ENCODE measurements around the gene RITA1.

RITA1 gene

DNA sequence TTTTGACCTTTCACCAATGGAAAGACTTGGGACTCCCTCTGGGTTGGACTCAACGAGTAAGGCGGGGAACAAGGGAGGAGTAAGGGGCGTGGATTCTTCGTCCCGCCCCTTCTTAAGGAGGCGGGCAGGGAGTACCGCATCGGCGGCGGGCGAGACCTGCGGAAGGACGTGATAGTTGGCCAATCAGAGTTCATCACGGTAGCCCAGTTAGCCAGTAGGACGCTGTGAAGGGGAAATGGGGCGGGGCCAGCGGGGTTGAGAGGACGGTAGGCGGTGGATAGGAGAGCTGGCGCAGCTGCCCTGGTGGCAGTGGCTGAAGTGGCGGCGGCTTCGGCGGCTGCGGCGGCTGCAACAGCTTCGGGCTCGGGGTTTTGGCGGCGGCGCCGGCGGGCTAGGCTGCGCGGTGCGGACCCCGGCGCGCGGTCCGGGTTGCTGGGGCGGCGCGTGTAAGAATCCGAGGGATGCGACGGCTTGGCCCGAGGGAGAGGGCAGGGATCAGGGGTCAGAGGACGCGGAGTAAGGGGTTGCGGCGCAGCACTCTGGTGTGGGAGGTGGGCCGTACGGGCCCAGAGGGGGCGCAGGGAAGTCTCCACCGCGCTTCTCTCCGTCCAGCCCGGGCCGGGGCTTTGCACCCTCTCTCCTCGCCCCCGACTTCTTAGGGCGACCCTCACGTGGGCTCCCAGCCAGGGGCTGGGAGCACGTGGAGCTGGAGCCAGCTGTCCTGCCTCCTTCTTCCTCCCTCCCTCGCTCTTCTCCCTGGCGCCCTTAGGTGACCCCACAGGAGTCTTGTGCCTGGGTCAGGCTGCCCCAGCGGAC is 35.9 kb downstream of the RITA1 start, which contains the start of gene TPCN1:
TPCN1 (plus strand) TSS at position 284 of the 816 bp plus-strand sequence. CDS start 5,389 bp downstream, outside the sequence.
- no peaks in the 10 kb centered on the region for H3K9me3 Mint-ChIP-seq
- H3K4me1 Mint-ChIP-seq (ENCODE audit: low read depth), result peaks cover 35% of the 10 kb centered on the region
- H3K36me3 Mint-ChIP-seq (ENCODE audit: low read depth), result no peaks in the 10 kb centered on the region
- H3K27ac Mint-ChIP-seq, result peak within 1 kb of the TSS; percentile 96
- no peaks in the 10 kb centered on the region for H3K27me3 Mint-ChIP-seq (ENCODE audit: low read depth)
- H3K4me3 Mint-ChIP-seq, result peak within 1 kb of the TSS; percentile 96

DNA sequence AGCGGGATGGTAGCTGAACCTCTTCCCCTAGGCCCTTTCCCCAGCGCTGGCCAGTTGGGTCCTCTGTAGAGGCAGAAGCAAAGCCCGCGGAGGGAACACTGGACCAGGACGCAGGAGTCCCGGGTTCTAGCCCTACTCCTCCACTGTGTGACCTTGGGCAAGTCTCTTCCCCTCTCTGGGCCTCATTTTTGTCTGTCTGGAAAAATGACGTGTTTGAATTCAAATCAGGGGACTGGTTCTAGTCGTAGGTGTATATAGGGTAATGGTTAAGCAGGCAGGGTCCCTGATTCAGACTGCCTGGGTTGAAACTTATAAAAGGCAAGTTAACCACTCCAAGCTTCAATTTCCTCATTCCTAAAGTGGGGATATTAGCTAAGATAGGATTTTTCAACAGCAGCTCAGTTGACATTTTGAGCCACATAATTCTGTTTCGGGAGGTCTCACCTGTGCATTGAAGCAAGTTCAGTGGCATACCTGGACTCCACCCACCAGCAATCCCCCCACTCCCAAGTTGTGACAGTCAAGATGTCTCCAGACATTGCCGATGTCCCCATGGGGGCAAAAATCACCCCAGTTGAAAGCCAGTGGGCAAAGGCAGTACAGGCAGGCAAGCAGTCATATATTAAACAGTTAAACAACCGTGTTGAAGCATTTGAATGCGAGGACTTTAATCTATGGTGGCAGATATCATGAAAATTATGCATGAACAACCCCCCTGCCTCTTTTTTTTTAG is 36.6 kb downstream of the RITA1 start:
- H3K4me1 Mint-ChIP-seq (ENCODE audit: low read depth), result peaks cover 33% of the 10 kb centered on the region

DNA sequence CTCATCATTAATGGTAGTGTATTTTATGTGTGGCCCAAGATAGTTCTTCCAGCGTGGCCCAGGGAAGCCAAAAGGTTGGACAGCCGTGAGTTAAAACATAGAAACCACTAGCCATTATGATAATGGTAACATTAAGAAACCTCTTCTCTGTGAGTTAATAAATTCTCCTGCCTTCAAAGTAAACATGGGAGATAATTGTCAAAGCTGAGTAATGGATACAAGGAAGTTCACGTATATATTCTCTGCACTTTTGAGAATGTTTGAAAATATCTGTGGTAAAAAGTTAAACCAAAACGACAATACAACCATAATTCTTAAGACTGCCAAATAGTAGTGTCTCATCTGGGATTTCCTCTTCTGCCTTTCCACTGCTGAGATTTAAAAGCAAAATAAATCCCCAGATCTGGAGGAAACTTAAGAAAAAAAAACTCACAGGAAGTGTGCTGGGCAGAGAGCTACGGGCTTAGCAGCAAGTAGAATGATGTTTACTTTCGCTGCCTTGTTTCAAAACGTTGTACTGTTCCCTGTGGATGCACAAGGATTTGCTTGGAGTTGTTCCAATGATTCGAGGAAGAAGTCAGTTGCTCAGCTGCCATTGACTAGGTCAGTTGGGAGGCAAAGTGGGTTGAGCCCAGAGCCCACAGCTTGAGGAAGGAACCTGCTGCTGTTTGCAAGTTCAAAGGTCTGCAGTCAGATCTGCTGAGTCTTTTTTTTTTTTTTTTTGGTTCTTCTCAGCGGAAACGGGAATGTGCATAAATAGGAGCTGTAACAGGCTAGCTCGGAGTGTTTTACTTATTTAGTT is 37.4 kb downstream of the RITA1 start:
- Mint-ChIP-seq H3K4me1 (ENCODE audit: low read depth) (peaks cover 29% of the 10 kb centered on the region), H3K27me3 (ENCODE audit: low read depth) (no peaks in the 10 kb centered on the region), H3K27ac (peak overlapping the region; percentile 96), H3K9me3 (no peaks in the 10 kb centered on the region), H3K4me3 (peak overlapping the region; percentile 96), H3K36me3 (ENCODE audit: low read depth) (peaks cover 9% of the 10 kb centered on the region)

More for the DNA sequence above, 36.6 kb downstream of the RITA1 start:
- Mint-ChIP-seq H3K27me3 (ENCODE audit: low read depth) (no peaks in the 10 kb centered on the region), H3K9me3 (no peaks in the 10 kb centered on the region), H3K36me3 (ENCODE audit: low read depth) (peaks cover 3% of the 10 kb centered on the region), H3K27ac (peak overlapping the region; percentile 96), H3K4me3 (peak overlapping the region; percentile 96)

DNA sequence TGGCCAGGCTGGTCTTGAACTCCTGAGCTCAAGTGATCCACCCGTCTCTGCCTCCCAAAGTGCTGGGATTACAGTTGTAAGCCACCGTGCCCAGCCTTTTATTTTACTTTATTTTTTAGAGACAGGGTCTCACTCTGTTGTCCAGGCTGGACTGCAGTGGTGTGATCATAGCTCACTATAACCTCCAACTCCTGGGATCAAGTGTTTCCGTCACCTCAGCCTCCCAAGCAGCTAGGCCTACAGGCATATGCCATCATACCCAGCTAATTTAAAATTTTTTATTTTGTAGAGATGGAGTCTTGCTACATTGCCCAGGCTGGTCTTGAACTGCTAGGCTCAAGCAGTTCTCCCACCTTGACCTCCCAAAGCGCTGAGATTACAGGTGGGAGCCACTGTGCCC is 39.4 kb downstream of the RITA1 start:
- Mint-ChIP-seq H3K27me3 (ENCODE audit: low read depth) (no peaks in the 10 kb centered on the region), H3K4me3 (no peak overlapping the region), H3K4me1 (ENCODE audit: low read depth) (peaks cover 45% of the 10 kb centered on the region), H3K36me3 (ENCODE audit: low read depth) (peaks cover 18% of the 10 kb centered on the region), H3K27ac (no peak overlapping the region), H3K9me3 (no peaks in the 10 kb centered on the region)

DNA sequence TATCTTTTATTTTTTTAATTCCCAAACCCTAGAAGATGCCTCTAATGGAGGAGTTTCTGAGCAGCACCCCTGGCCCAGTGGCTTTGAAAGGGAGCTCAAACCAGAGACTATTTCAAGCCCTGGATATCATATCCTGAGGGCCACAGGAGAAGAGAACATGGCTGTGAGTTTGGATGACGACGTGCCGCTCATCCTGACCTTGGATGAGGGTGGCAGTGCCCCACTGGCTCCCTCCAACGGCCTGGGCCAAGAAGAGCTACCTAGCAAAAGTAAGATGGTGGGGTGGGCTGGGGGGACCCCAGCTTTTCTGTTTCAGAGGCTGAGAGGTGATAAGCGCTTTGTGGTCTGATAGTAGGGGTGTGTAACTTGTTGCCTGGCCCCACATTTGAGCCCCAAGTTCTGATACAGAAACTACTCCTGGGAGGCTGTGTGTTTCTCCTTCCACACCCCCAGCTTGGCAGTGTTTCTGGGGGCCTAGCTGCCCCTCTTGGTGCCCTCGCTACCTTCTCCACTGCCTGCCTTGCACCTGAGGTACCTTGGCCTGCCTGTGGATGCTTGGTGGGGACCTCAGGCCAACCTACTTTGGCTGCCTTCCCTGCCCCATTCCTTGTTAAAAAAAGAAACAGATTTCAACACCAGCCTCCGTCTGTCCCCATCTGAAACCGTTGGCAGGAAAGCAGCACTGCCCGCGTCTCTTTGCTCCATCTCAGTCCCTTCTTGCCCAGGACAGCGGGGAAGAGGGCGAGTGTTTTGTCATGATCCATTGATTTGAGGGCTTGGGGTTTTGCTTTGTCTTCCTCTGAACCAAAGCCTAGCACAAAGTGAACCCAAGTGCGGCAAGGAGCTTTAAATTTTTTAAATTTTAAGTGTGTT is 41.4 kb downstream of the RITA1 start:
- Mint-ChIP-seq H3K9me3 (no peaks in the 10 kb centered on the region), H3K27me3 (ENCODE audit: low read depth) (no peaks in the 10 kb centered on the region), H3K27ac (no peak overlapping the region), H3K4me3 (no peak overlapping the region), H3K36me3 (ENCODE audit: low read depth) (peaks cover 20% of the 10 kb centered on the region), H3K4me1 (ENCODE audit: low read depth) (peaks cover 46% of the 10 kb centered on the region)

DNA sequence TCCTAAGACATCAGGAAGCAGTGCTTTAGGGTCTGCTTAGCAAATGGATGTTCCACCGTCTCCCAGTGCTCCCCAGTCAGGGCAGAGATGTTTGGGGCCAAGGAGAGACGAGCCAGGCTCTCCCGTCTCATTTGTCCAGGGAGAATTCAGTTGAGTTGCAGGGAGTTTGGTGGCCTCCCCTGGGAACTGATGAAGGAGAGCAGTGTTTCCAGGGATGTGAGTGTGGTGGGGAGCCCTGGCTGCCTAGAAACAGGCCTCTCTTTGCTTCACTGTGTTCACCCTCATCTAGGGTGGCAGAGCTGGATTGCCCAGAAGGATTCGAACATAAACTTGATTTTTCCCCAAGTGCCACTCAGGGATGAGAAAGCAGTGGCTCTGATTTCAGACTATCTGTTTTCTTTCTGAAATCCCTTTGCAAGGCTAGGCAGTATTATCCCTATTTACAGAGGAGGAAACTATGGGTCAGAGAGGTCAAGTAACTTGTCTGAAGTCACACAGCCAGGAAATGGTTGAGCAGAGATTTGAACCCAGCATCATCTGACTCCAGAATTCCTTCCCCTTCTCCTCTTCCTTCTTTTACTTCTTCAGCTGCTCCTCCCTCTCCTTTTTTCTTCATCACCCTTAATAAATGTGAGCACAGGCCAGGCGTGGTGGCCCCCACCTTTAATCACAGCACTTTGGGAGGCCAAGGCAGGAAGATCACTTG is 42.3 kb downstream of the RITA1 start:
- no peaks in the 10 kb centered on the region for H3K9me3 Mint-ChIP-seq
- no peaks in the 10 kb centered on the region for H3K27me3 Mint-ChIP-seq (ENCODE audit: low read depth)
- H3K4me3 Mint-ChIP-seq, result no peak overlapping the region
- peaks cover 27% of the 10 kb centered on the region for H3K36me3 Mint-ChIP-seq (ENCODE audit: low read depth)
- H3K27ac Mint-ChIP-seq, result no peak overlapping the region
- peaks cover 43% of the 10 kb centered on the region for H3K4me1 Mint-ChIP-seq (ENCODE audit: low read depth)

DNA sequence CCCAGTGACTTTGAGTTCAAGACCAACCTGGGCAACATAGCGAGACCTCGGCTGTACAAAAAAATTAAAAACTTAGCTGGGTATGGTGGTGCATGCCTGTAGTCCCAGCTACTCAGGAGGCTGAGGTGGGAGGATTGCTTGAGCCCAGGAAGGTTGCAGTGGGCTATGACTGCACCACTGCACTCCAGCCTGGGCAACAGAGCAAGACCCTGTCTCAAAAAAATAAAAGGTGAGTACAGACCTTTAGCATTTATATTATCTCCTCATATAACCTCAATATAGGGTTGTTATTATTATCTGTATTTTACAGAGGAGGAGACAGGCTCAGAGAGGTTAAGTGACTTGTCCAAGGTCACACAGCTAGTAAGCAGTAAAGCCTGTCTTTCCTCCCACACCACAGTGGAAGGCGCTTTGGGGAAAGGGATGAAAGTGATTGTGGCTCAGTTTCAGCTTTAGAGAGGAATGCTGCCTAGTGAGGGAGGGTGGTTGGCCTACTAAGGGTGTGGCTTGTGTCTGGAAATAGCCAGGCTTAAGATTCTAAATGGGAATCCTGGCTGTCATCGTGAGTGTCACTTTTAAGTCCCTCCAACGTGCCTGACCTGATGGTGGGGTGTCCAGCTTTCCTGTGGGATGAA is 43.0 kb downstream of the RITA1 start:
- no peaks in the 10 kb centered on the region for H3K9me3 Mint-ChIP-seq
- H3K27me3 Mint-ChIP-seq (ENCODE audit: low read depth), result no peaks in the 10 kb centered on the region
- peak overlapping the region; percentile 81 for H3K27ac Mint-ChIP-seq
- no peak overlapping the region for H3K4me3 Mint-ChIP-seq
- peaks cover 31% of the 10 kb centered on the region for H3K36me3 Mint-ChIP-seq (ENCODE audit: low read depth)
- peaks cover 44% of the 10 kb centered on the region for H3K4me1 Mint-ChIP-seq (ENCODE audit: low read depth)

DNA sequence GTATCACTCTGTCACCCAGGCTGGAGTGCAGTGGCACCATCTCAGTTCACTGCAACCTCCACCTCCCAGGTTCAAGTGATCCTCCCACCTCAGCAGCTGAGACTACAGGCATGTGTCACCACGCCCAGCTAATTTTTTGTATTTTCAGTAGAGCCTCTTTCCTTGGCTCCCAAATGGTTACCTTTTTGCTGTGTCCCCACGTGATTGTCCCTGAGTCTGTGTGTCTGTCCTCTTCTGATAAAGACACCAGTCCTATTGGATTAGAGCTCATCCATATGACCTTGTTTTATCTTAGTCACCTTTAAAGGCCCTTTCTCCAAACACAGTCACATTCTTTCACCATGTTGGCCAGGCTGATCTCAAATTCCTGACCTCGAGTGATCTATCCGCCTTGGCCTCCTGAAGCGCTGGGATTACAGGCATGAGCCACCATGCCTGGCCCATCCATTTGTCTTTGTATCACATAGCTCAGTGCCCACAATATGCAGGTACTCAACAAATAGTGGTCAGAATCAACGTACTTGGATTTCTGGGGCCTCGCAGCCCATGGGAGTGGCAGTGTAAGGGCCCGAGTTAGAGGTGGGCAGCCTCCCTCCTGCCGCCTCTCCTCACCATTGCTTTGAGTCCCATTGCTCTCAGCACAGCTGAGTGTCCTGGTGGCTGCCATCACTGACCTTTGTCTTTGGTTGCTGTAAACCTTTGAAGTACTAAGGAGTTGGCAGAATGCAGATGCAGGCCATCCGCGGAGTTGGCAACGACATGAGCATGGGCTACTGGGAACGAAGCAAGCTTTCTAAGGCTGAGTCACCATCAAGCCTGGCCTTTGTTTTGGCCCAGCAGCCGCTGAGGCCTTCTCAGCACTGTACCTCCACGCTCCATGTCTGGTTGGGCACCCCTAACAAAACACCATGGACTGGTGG is 45.1 kb downstream of the RITA1 start:
- Mint-ChIP-seq H3K9me3 (no peaks in the 10 kb centered on the region), H3K36me3 (ENCODE audit: low read depth) (peaks cover 36% of the 10 kb centered on the region), H3K4me3 (peak overlapping the region; percentile 49), H3K27ac (peak overlapping the region; percentile 89), H3K27me3 (ENCODE audit: low read depth) (no peaks in the 10 kb centered on the region), H3K4me1 (ENCODE audit: low read depth) (peaks cover 41% of the 10 kb centered on the region)

DNA sequence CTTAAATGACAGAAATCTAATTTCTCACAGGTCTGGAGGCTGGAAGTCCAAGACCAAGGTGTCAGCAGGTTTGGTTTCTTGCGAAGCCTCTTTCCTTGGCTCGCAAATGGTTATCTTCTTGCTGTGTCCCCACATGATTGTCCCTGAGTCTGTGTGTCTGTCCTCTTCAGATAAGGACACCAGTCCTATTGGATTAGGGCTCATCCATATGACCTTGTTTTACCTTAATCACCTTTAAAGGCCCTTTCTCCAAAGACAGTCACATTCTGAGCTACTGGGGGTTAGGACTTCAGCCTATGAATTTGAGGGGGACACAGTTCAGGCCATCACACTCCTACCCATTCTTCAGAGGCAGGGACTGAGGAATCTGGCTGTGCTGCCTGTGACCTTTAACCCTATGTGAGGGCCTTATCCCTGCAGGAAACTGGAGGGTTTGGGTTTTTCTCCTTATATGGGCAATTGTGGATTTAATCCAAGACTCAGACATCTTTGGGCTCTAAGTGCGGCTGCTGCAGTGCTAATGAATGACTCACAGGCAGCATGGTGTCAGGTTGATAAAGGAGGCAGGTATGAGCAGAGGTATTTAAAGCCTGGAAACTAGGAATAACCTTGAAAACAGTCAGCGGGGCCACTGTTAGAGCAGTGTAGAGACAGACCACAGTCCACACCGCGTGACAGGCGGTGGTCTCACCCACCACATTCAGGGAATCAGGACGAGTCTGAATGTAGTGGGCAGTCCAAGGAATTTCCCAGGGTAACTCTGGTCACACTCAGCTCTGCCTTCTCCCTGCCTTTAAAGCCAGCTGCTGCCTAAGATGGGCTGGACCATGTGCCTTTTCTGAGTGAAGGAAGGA is 45.9 kb downstream of the RITA1 start:
- Mint-ChIP-seq H3K27me3 (ENCODE audit: low read depth) (no peaks in the 10 kb centered on the region), H3K4me3 (no peak overlapping the region), H3K9me3 (no peaks in the 10 kb centered on the region), H3K27ac (no peak overlapping the region), H3K4me1 (ENCODE audit: low read depth) (peaks cover 43% of the 10 kb centered on the region), H3K36me3 (ENCODE audit: low read depth) (peaks cover 37% of the 10 kb centered on the region)

DNA sequence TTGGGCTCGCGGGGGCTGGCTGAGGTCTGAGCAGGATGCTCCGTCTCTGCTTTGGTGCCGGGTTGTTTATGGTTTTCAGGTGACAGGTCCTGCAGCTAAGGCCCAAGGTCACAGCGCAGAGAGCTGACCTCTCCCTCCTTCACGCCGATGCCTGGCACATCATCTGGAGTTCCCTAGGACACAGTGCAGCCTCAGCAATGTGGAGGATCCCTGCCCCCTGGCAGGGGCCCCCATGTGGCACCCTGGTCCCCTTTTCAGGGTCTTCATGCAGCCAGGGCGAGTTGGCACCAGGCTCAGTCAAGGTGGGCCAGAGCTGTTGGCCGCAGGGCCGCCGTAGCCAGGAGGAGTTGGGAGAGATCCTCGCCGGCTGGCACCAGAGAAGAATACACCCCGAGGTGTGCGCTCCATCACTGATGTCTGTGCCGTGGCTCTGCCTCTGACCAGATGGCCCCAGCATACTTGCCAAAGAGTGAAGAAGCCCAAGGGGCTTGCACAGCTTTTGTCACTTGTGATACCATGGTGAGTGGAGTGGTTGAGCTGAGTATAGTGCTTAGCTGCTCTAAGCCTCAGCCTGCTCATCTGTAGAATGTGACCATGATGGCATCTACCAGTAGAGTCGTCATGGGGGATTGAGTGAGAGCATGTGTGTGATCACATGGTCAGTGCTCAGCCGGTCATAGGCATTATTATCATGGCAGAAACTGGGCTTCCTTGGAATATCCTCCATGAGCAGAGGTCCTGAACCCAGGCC is 46.7 kb downstream of the RITA1 start:
- H3K4me1 Mint-ChIP-seq (ENCODE audit: low read depth), result peaks cover 44% of the 10 kb centered on the region
- H3K27me3 Mint-ChIP-seq (ENCODE audit: low read depth), result no peaks in the 10 kb centered on the region
- H3K36me3 Mint-ChIP-seq (ENCODE audit: low read depth), result peaks cover 37% of the 10 kb centered on the region
- no peak overlapping the region for H3K4me3 Mint-ChIP-seq
- peak overlapping the region; percentile 45 for H3K27ac Mint-ChIP-seq
- H3K9me3 Mint-ChIP-seq, result no peaks in the 10 kb centered on the region
